Right lobe of liver (tissue), 4 donors: ENCODE results near the gene SERHL2.
"Not testable (repeated sequence)": the region's sequence is repeated elsewhere in the genome, so short reads cannot be mapped to it uniquely, and the experiment has no call there.

Source experiments
- POLR2A ChIP-seq: fragments of 450-650 bp; IDR thresholded peaks from one replicate; pipeline ENCODE4 v1.6.1; 2017; ENCODE audit warnings: antibody characterized with exemption, mild to moderate bottlenecking
- TF ChIP-seq, protein P1 (sequence below), 4 donors: fragments of 200-600 bp in 3 of 4; fragments of 450-650 bp in 1 of 4; IDR thresholded peaks; one replicate each; pipeline versions ENCODE4 v1.5.1 to v1.8.0; 2016 to 2022; ENCODE audit warnings: antibody characterized with exemption in 4 of 4, mild to moderate bottlenecking in 2 of 4
- donor health status: DM: no; HTN: no; CAD: no.
- donor health status: DM: no; HTN: no; CAD: no.
- donor health status: DM: no; HTN: yes; CAD: no.

DNA sequence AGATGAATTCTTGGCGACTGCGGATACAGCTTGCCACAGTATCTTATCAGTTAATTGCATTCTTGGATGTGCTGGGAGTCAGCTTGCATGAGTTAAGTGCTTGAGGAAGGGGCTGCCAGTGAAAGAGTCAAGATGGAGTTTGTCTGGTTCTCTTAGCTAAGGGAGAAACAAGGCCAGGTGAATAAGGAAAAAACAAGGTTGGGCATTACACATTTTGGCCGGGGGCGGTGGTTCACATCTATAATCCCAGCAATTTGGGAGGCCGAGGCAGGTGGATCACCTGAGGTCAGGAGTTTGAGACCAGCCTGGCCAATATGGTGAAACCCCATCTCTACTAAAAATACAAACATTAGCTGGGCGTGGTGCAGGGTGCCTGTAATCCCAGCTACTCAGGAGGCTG lies 5.6 kb upstream of the SERHL2 start:
- TF ChIP-seq, protein P1, sequence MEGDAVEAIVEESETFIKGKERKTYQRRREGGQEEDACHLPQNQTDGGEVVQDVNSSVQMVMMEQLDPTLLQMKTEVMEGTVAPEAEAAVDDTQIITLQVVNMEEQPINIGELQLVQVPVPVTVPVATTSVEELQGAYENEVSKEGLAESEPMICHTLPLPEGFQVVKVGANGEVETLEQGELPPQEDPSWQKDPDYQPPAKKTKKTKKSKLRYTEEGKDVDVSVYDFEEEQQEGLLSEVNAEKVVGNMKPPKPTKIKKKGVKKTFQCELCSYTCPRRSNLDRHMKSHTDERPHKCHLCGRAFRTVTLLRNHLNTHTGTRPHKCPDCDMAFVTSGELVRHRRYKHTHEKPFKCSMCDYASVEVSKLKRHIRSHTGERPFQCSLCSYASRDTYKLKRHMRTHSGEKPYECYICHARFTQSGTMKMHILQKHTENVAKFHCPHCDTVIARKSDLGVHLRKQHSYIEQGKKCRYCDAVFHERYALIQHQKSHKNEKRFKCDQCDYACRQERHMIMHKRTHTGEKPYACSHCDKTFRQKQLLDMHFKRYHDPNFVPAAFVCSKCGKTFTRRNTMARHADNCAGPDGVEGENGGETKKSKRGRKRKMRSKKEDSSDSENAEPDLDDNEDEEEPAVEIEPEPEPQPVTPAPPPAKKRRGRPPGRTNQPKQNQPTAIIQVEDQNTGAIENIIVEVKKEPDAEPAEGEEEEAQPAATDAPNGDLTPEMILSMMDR (IDR thresholded peaks at IDR 0.05): not testable (repeated sequence)
- TF ChIP-seq POLR2A: not testable (repeated sequence)
